CD8-positive, alpha-beta memory T cell (primary cell): ENCODE results near the gene GPER1. TPM values are rescaled to one million over a fixed set of nuclear protein-coding genes. Genes with fewer than 3 reads are reported as not detected.

Source experiments
- CTCF ChIA-PET: fragments of 350-600 bp; sonication (Branson Sonifier 250); formaldehyde crosslinking; loops from one replicate; lab custom pipeline; 2021; ENCODE audit warnings: antibody characterized with exemption; lab: Charles Lee
- POLR2A ChIA-PET: fragments of 350-600 bp; sonication (Branson Sonifier 250); formaldehyde crosslinking; loops from one replicate; lab custom pipeline; 2021; ENCODE audit warnings: antibody characterized with exemption; lab: Charles Lee
- DNase-seq, 5 donors: peaks; one replicate each; pipeline versions ENCODE4 v3.0.0 to v3.0.0-alpha.2; 2020 to 2022; ENCODE audit warnings: mixed read lengths in 1 of 5
- H3K27ac ChIP-seq: one replicate; pipeline ENCODE4 v1.7.0; 2013; ENCODE audit warnings: low read depth, mild to moderate bottlenecking, low read length, moderate library complexity
- H3K27me3 ChIP-seq: 2 replicates; pipeline ENCODE4 v1.7.0; 2013; ENCODE audit warnings: low read length, mild to moderate bottlenecking; ENCODE audit not compliant: insufficient read depth, poor library complexity, severe bottlenecking
- H3K36me3 ChIP-seq: 2 replicates; pipeline ENCODE4 v1.7.0; 2013; ENCODE audit warnings: mild to moderate bottlenecking, low read length, moderate library complexity; ENCODE audit not compliant: insufficient read depth
- H3K4me1 ChIP-seq: 2 replicates; pipeline ENCODE4 v1.7.0; 2013; ENCODE audit warnings: mild to moderate bottlenecking, low read length, moderate library complexity; ENCODE audit not compliant: insufficient read depth
- H3K4me3 ChIP-seq: 2 replicates; pipeline ENCODE4 v1.7.0; 2013; ENCODE audit warnings: mild to moderate bottlenecking, low read length
- H3K9me3 ChIP-seq: 2 replicates; pipeline ENCODE4 v1.7.0; 2013; ENCODE audit warnings: mild to moderate bottlenecking, low read length
- H3K27ac Mint-ChIP-seq, 8 donors: one replicate each; pipeline ENCODE4 v1.8.0; 2020 to 2021; ENCODE audit warnings: mixed read lengths in 8 of 8, mild to moderate bottlenecking in 6 of 8, inconsistent platforms in 3 of 8, moderate library complexity in 3 of 8
- H3K27me3 Mint-ChIP-seq, 2 donors: one replicate each; pipeline ENCODE4 v1.8.0; 2020 to 2021; ENCODE audit warnings: mixed read lengths in 2 of 2, mild to moderate bottlenecking in 1 of 2, moderate library complexity in 1 of 2
- H3K36me3 Mint-ChIP-seq, 3 donors: one replicate each; pipeline ENCODE4 v1.8.0; 2020 to 2021; ENCODE audit warnings: mixed read lengths in 3 of 3, inconsistent platforms in 1 of 3, mild to moderate bottlenecking in 1 of 3
- H3K4me1 Mint-ChIP-seq, 3 donors: one replicate each; pipeline ENCODE4 v1.8.0; 2020 to 2021; ENCODE audit warnings: mixed read lengths in 3 of 3, inconsistent platforms in 1 of 3, mild to moderate bottlenecking in 1 of 3
- H3K4me3 Mint-ChIP-seq, 7 donors: one replicate each; pipeline ENCODE4 v1.8.0; 2020 to 2021; ENCODE audit warnings: mixed read lengths in 7 of 7, mild to moderate bottlenecking in 6 of 7, moderate library complexity in 4 of 7, inconsistent platforms in 2 of 7
- H3K9me3 Mint-ChIP-seq, 5 donors: one replicate each; pipeline ENCODE4 v1.8.0; 2020 to 2022; ENCODE audit warnings: mixed read lengths in 5 of 5, mild to moderate bottlenecking in 3 of 5, moderate library complexity in 2 of 5, inconsistent platforms in 1 of 5
- polyA plus RNA-seq: library from polyadenylated mRNA; unstranded; fragments of 300-500 nt; fragmentation: Illumina TruSeq; gene quantifications from one replicate; pipeline ENCODE4 v1.2.3, GENCODE V29; 2021
- total RNA-seq, 2 experiments: library from RNA; stranded (reverse); gene quantifications; one replicate each; pipeline ENCODE4 v1.2.3, GENCODE V29; 2021

GPER1 gene
- total and polyA plus RNA-seq, 3 experiments from 2014 or later: 0.17 TPM; not detected in 2

GRCh38 chr7:1117321-1117928 lies 29.5 kb downstream of the GPER1 start:
- no peak for DNase-seq
- Histone ChIP-seq H3K4me3 (no peak overlapping the region), H3K27ac (no peak overlapping the region), H3K36me3 (no peaks in the 10 kb centered on the region), H3K9me3 (no peaks in the 10 kb centered on the region), H3K4me1 (no peaks in the 10 kb centered on the region), H3K27me3 (no peaks in the 10 kb centered on the region)
- H3K27me3 Mint-ChIP-seq: no peaks in the 10 kb centered on the region
- peaks cover 3 to 5% (median 4%) of the 10 kb centered on the region in 3 donors for H3K4me1 Mint-ChIP-seq
- H3K4me3 Mint-ChIP-seq: no peak overlapping the region
- ChIA-PET CTCF (no interaction called here), POLR2A (no interaction called here)
- no peaks in the 10 kb centered on the region for H3K9me3 Mint-ChIP-seq
- peak overlapping the region in 1 of 8 donors; percentile 9 for H3K27ac Mint-ChIP-seq
- peaks cover 0 to 2% (median 2%) of the 10 kb centered on the region in 3 donors for H3K36me3 Mint-ChIP-seq

GRCh38 chr7:1119201-1119600 lies 31.3 kb downstream of the GPER1 start:
- DNase-seq: no peak
- Mint-ChIP-seq H3K27ac (peak overlapping the region in 1 of 8 donors; percentile 23), H3K27me3 (no peaks in the 10 kb centered on the region), H3K4me1 (peaks cover 3 to 5% (median 4%) of the 10 kb centered on the region in 3 donors), H3K4me3 (no peak overlapping the region), H3K36me3 (peaks cover 0 to 2% (median 2%) of the 10 kb centered on the region in 3 donors), H3K9me3 (no peaks in the 10 kb centered on the region)
- Histone ChIP-seq H3K36me3 (no peaks in the 10 kb centered on the region), H3K4me1 (no peaks in the 10 kb centered on the region), H3K27ac (no peak overlapping the region), H3K9me3 (no peaks in the 10 kb centered on the region), H3K4me3 (no peak overlapping the region), H3K27me3 (no peaks in the 10 kb centered on the region)
- ChIA-PET CTCF (no interaction called here), POLR2A (interaction anchor here (0.7 kb wide), 1 partner anchor 12 kb away, joined by 6 read pairs; no protein-coding TSS in a partner anchor)

GRCh38 chr7:1120791-1121190 lies 32.9 kb downstream of the GPER1 start:
- Mint-ChIP-seq H3K27ac (no peak overlapping the region), H3K4me1 (peaks cover 3 to 5% (median 4%) of the 10 kb centered on the region in 3 donors), H3K36me3 (peaks cover 0 to 13% (median 2%) of the 10 kb centered on the region in 3 donors), H3K9me3 (no peaks in the 10 kb centered on the region), H3K4me3 (no peak overlapping the region), H3K27me3 (no peaks in the 10 kb centered on the region)
- Histone ChIP-seq H3K36me3 (no peaks in the 10 kb centered on the region), H3K27me3 (no peaks in the 10 kb centered on the region), H3K27ac (no peak overlapping the region), H3K4me1 (no peaks in the 10 kb centered on the region), H3K4me3 (no peak overlapping the region), H3K9me3 (no peaks in the 10 kb centered on the region)
- DNase-seq: peak in 1 of 5 donors; percentile 20
- ChIA-PET POLR2A (no interaction called here), CTCF (no interaction called here)

- Mint-ChIP-seq H3K27me3 (no peaks in the 10 kb centered on the region), H3K4me3 (no peak overlapping the region), H3K9me3 (no peaks in the 10 kb centered on the region), H3K4me1 (peaks cover 3 to 5% (median 4%) of the 10 kb centered on the region in 3 donors), H3K27ac (no peak overlapping the region), H3K36me3 (peaks cover 0 to 14% (median 2%) of the 10 kb centered on the region in 3 donors)
- ChIA-PET CTCF (no interaction called here), POLR2A (no interaction called here)
- Histone ChIP-seq H3K36me3 (no peaks in the 10 kb centered on the region), H3K4me3 (no peak overlapping the region), H3K9me3 (no peaks in the 10 kb centered on the region), H3K4me1 (no peaks in the 10 kb centered on the region), H3K27me3 (no peaks in the 10 kb centered on the region), H3K27ac (no peak overlapping the region)
- no peak for DNase-seq
Observed at GRCh38 chr7:1121476-1121875, 33.6 kb downstream of the GPER1 start.

DNA sequence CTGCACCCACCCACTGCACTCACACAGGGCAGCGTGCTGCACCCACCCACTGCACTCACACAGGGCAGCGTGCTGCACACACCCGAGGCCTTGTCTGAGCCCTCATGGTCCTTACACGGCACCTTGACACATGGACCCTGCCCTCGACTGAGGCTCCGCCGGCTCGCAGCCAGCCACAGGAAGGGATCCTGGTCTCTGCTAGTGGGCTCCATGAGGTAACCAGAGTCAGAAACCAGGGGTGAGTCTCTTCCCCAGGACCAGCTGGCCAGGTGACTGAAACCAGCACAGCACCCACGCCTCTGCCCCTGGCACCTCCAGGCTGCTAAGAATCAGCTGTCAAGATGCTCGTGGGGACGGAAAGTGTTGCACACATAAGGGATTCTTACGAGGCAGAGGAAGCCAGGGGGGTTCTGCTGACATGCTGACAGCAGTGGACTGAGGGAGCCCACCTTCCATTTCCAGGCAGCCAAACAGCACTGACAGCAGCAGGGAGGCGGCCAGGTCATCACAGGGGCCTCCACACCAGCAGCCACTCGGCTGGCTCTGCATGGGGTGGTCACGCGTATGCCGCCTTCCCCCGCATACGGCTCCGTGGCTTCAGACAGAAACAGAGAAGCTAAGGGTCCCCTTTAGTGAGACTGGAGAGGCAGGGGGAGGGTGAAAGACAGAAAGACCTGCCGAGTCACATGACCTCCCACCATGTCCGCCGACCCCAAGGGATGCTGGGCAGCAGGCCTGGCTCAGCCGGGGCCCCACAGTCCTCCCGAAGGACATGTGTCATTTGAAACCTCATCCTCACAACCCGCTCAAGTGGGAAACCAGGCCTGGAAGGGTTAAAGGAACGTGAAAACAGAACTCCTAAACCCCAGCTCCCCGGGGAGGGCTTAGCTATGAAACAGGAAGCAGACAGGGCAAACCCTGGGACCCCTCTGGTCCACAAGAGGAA lies 34.2 kb downstream of the GPER1 start:
- Histone ChIP-seq H3K27me3 (no peaks in the 10 kb centered on the region), H3K4me3 (no peak overlapping the region), H3K36me3 (no peaks in the 10 kb centered on the region), H3K27ac (no peak overlapping the region), H3K4me1 (no peaks in the 10 kb centered on the region), H3K9me3 (no peaks in the 10 kb centered on the region)
- Mint-ChIP-seq H3K4me1 (peaks cover 3 to 5% (median 4%) of the 10 kb centered on the region in 3 donors), H3K4me3 (no peak overlapping the region), H3K9me3 (no peaks in the 10 kb centered on the region), H3K27me3 (no peaks in the 10 kb centered on the region), H3K27ac (peak overlapping the region in 1 of 8 donors; percentile 75), H3K36me3 (peaks cover 0 to 21% (median 2%) of the 10 kb centered on the region in 3 donors)
- CTCF ChIA-PET: no interaction called here
- peak in 1 of 5 donors; percentile 18 for DNase-seq
- POLR2A ChIA-PET: no interaction called here

- Histone ChIP-seq H3K27me3 (no peaks in the 10 kb centered on the region), H3K27ac (no peak overlapping the region), H3K36me3 (no peaks in the 10 kb centered on the region), H3K4me3 (no peak overlapping the region), H3K9me3 (no peaks in the 10 kb centered on the region), H3K4me1 (no peaks in the 10 kb centered on the region)
- POLR2A ChIA-PET: no interaction called here
- CTCF ChIA-PET: no interaction called here
- Mint-ChIP-seq H3K9me3 (no peaks in the 10 kb centered on the region), H3K27ac (peak overlapping the region in 1 of 8 donors; percentile 75), H3K36me3 (peaks cover 0 to 22% (median 0%) of the 10 kb centered on the region in 3 donors), H3K27me3 (no peaks in the 10 kb centered on the region), H3K4me3 (no peak overlapping the region), H3K4me1 (peaks cover 3 to 5% (median 4%) of the 10 kb centered on the region in 3 donors)
- peak in 1 of 5 donors; percentile 36 for DNase-seq
Observed at GRCh38 chr7:1122832-1123501, 35.1 kb downstream of the GPER1 start.

DNA sequence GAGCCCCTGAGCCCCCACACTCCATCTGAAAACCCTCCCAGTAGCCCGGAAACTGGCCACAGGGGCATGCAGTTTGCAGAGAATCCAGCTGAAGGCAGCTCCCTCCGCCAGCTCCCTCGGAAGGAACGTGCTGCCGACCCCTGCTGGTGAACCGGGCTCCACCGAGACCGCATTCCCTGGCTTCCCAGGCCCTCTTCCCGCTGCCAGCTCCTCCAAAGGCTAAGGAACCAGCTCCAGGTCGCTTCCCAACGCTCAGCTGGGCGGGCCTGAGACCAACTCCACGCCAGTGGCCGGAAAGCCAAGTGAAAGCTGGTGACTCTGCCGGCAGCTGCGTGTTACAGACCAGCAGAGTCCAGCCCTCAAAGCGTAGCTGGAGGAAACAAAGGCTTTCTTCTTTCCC lies 35.8 kb downstream of the GPER1 start:
- H3K27ac ChIP-seq: no peak overlapping the region
- Mint-ChIP-seq H3K4me3 (no peak overlapping the region), H3K27me3 (no peaks in the 10 kb centered on the region), H3K4me1 (peaks cover 3 to 5% (median 4%) of the 10 kb centered on the region in 3 donors), H3K27ac (no peak overlapping the region), H3K36me3 (peaks cover 0 to 22% (median 0%) of the 10 kb centered on the region in 3 donors), H3K9me3 (no peaks in the 10 kb centered on the region)
- DNase-seq: peak in 1 of 5 donors; percentile 20
- no peaks in the 10 kb centered on the region for H3K36me3 ChIP-seq
- no peak overlapping the region for H3K4me3 ChIP-seq
- ChIA-PET CTCF (no interaction called here), POLR2A (no interaction called here)
- no peaks in the 10 kb centered on the region for H3K9me3 ChIP-seq
- no peaks in the 10 kb centered on the region for H3K4me1 ChIP-seq
- H3K27me3 ChIP-seq: no peaks in the 10 kb centered on the region
